ENCODE measurements around the gene TDRD9.

The TDRD9 gene

GRCh38 chr14:103989964-103990363, 61.7 kb downstream of the TDRD9 start:
- DNase-seq (ENCODE audit: low read depth) = no peak

GRCh38 chr14:103994535-103995184, 66.4 kb downstream of the TDRD9 start:
- no peak for DNase-seq (ENCODE audit: low read depth)

- no peak for DNase-seq (ENCODE audit: low read depth)
Measured at GRCh38 chr14:103995876-103996275, 67.6 kb downstream of the TDRD9 start.

DNA sequence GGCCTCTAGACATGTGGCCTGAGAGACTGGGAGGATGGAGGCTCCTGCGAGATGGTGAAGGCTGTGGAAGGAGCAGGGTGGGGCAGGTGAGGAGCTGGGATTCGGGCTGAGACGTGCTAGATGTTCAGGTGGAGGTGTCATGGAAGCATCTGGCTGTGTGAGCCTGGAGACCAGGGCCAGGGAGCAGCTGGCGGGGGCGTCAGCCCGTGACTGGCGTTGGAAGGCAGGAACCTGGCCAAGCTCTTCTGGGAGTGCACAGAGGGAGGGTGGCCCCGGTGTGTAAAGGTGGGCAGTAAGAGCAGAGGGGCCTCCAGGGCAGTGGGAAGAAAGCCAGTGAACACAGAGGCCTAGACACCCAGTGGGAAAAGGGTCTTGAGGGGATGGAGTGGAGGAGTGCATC, 69.1 kb downstream of the TDRD9 start:
- no peak for DNase-seq (ENCODE audit: low read depth)

DNA sequence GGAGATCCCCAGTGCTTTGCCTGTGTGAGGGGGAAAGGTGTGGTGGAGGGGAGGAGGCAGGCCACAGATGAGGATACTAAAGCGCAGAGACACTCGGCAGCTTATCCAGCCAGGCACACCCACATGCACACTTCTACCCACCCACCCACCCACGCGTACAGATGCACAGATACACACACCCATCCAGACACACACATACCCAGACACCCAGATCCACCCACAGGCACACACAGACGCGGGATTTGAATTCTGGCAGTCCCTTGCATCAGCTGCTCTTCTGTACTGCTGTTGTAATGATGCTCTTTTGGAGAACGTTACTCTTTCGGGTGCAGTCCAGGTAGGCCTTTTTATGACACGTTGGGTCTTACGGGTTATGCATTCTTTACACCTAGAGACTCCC, 69.8 kb downstream of the TDRD9 start:
- DNase-seq (ENCODE audit: low read depth) = no peak

DNA sequence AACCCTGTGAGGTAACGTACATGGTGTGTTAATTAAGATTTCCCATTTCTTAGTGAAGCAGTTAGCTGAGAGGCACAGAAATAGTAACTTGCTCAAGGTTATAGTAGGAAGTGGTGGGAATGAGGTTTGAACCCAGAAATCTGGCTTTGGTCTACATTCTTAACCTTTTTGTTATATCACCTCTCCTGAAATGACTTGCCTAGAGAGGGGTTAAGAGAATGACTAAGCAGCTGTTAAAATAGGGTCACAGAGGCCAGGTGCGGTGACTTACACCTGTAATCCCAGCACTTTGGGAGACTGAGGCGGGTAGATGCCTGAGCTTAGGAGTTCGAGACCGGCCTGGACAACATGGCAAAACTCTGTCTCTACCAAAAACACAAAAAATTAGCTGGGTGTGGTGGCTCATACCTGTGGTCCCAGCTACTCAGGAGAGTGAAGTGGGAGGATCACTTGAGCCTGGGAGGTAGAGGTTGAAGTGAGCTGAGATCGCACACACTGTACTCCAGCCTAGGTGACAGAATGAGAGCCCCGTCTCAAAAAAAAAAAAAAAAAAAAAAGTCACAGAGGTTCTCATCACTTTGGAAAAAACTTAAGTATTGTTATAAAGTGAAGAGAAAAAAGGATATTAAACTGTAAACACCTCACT, 71.7 kb downstream of the TDRD9 start:
- DNase-seq (ENCODE audit: low read depth) = no peak

DNA sequence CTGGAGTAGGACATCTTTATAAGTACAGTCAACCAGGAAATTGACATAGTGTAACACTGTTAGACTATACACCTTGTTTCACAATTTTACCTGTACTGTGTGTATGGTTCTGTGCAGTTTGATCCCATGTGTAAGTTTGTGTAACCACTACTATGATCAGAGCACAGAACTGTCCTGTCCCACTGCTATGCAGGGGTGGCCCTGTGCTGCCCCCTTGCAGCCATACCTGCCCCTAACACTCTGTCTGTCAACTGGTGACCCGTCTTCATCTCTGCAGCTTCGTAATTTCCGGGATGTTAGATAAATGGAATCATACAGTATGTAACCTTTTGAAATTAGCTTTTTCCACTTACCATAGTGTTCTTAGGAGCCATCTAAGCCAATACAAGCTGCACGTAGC, 72.7 kb downstream of the TDRD9 start:
- no peak for DNase-seq (ENCODE audit: low read depth)

GRCh38 chr14:104003616-104004015, 75.4 kb downstream of the TDRD9 start:
- DNase-seq (ENCODE audit: low read depth) = no peak

GRCh38 chr14:104004849-104005248, 76.6 kb downstream of the TDRD9 start:
- DNase-seq (ENCODE audit: low read depth) = no peak

DNA sequence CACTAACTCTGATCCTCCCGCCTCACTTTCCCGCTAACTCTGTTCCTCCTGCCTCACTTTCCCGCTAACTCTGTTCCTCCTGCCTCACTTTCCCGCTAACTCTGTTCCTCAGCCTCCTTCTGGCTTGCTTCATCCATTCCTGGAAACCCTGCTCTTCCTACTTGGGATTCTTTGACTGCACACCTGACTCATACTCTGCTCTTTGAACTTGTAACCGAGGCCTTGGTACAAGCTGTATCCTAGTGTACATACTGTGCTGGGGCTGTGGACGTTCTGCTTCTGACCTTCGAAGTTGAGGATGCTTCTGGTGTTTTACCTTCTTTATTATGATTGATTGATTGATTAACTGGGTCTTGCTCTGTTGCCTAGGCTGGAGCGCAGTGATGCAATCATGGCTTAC, 77.2 kb downstream of the TDRD9 start:
- no peak for DNase-seq (ENCODE audit: low read depth)

DNA sequence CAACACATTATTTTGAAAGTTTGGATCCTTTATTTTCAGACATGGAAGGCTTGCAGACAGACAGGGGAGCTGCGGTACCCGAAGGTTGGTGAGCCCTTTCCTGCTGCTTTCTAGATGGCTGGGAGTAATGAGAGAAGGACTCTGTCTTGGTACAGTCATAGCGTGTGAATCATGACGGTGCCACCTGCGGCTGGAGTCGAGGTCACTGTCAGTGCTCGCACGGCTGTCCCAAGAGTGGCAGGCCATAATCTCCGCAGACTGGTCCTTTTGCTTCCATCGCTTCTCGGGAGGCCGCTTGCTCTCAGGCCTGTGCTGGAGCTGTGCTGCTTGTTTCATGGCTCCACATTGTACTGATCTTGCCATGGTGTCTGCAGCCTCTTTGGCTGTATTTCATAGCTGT, 78.9 kb downstream of the TDRD9 start:
- no peak for DNase-seq (ENCODE audit: low read depth)

- no peak for DNase-seq (ENCODE audit: low read depth)
Measured at GRCh38 chr14:104009297-104009696, 81.0 kb downstream of the TDRD9 start.

- DNase-seq (ENCODE audit: low read depth) = no peak
Measured at GRCh38 chr14:104011824-104012517, 83.7 kb downstream of the TDRD9 start.

GRCh38 chr14:104014764-104015163, 86.5 kb downstream of the TDRD9 start:
- no peak for DNase-seq (ENCODE audit: low read depth)

- no peak for DNase-seq (ENCODE audit: low read depth)
Measured at GRCh38 chr14:104016873-104017650, 88.8 kb downstream of the TDRD9 start.

GRCh38 chr14:104019029-104019428, 90.8 kb downstream of the TDRD9 start:
- no peak for DNase-seq (ENCODE audit: low read depth)

GRCh38 chr14:104019806-104020205, 91.5 kb downstream of the TDRD9 start:
- no peak for DNase-seq (ENCODE audit: low read depth)

- DNase-seq (ENCODE audit: low read depth) = no peak
Measured at GRCh38 chr14:104020471-104020870, 92.2 kb downstream of the TDRD9 start.

DNA sequence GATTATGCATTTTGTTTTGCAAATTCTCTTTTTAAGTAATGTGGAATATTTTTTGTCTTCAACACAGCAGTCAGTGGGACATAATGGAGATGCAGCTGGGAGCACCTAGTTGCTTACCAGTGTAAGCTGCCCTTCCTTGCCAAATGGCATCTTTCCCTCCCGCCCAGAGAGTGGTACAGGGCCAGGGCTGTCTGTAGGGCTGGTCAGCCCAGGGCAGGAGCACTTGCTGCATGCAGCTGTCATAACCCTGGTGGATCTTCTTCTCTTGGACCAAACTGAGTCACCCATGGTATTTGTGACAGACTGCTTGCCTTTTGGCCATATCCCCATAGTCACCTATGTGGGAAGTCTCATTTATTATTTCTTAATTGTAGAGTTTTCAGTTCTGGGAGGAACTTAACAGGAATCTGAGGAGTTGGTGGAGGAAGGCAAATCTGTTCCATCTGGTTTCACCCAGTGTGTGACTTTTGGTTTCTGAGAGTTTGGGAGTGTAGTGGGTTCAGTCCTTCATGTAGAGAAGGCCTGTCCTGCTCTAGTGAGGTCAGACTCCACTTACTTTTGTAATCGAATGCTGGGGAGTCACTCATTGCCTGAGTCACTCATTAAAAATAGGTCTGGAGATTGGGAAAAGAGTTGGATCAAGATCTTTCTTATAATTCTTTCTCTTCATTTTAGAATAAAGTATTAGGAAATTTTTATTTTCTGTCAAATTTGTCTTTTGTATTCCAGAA, 95.2 kb downstream of the TDRD9 start:
- no peak for DNase-seq (ENCODE audit: low read depth)

DNA sequence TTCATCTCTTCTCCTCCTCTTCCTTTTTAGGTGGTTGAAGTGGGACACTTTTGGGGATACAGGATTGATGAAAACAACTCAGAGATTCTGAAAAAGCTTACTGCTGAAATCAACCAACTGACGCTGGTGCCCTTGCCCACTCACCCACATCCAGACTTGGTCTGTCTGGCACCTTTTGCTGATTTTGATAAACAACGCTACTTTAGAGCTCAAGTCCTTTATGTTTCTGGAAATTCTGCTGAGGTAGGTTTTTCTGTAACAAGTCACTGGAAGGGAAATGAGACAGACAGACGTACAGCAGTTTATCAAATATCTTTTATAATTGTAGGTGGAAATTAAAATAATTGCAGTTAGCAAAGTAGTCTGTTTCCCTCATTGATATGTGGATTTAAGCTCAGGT, 97.3 kb downstream of the TDRD9 start:
- DNase-seq (ENCODE audit: low read depth) = no peak

DNA sequence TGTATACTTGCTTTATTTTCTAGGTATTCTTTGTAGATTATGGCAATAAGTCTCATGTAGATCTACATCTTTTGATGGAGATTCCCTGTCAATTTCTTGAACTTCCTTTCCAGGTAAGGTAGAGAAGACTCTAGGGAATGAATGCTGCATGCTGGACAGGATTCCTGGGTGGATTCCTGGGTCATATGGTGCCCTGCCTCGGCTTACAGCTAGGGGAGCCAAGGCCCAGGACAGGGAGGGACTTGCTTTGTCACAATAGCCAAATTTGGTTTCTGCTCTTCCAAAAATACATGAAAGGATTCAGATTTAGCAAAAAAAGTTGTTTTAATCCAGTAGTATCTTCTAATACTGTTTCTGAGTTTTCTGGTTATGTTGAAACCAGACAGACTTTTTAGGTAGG, 97.8 kb downstream of the TDRD9 start:
- no peak for DNase-seq (ENCODE audit: low read depth)

DNA sequence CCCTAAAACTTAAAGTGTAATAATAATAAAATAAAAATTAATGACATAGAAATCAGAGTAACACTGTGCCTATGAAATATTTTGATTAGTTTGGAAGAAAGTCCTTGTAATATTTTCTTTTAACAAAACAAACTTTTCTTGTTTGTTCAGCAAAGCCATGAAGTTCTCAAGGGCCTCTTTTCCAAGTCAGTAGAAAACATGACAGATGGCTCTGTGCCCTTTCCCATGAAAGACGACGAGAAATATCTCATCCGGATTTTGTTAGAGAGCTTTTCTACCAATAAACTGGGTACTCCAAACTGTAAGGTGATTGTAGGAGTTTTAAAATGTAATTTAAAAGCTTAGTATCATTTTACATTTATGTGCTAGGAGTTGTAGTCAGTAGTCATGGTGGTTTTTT, 102.7 kb downstream of the TDRD9 start:
- DNase-seq (ENCODE audit: low read depth) = no peak

All from activated T-helper 9 cell treated with anti-CD3 and anti-CD28 coated beads, Interleukin-2, amount 50 U/mL, for 16 hours (primary cell).